CD4-positive, alpha-beta T cell treated with Interleukin-2 at 100 ng/mL for 4 hours (primary cell): ENCODE measurements around the gene OR6K6.
A peak's percentile ranks its signal among the peaks of the same experiment; 100 is the strongest.

ENCODE experiments used
- DNase-seq: peaks from one replicate; pipeline ENCODE4 v3.0.0-alpha.2; 2020; ENCODE audit warnings: low spot score

OR6K6 gene, protein sequence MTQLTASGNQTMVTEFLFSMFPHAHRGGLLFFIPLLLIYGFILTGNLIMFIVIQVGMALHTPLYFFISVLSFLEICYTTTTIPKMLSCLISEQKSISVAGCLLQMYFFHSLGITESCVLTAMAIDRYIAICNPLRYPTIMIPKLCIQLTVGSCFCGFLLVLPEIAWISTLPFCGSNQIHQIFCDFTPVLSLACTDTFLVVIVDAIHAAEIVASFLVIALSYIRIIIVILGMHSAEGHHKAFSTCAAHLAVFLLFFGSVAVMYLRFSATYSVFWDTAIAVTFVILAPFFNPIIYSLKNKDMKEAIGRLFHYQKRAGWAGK

GRCh38 chr1:158754420-158754819 lies at the start of gene OR6K6:
TSS of gene OR6K6 (plus strand) at chr1:158754720. CDS start at chr1:158754888, 168 bp downstream.
- DNase-seq: no peak

GRCh38 chr1:158706096-158706495 lies 48.4 kb upstream of the OR6K6 start:
- DNase-seq: no peak

DNA sequence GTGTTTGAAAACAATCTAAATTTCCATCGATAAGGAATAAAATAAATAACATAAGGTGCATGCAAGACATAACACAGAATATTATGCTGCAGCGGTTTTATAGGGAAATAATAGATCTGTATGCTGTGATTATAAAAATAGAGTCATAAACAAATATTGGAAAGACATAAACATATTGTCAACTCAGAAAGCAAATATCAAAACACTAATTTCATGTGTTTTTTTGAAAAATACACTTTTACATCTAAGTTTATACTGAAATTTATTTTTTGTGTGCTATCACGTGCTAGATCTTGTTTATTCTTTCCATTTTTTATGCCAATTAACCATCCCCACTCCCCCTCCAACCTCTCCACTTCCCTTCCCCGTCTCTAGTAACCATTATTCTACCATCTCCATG lies 43.4 kb upstream of the OR6K6 start:
- no peak for DNase-seq

- no peak for DNase-seq
Measured at GRCh38 chr1:158714754-158715153, 39.8 kb upstream of the OR6K6 start.

GRCh38 chr1:158716335-158716734 lies 38.2 kb upstream of the OR6K6 start:
- no peak for DNase-seq

DNA sequence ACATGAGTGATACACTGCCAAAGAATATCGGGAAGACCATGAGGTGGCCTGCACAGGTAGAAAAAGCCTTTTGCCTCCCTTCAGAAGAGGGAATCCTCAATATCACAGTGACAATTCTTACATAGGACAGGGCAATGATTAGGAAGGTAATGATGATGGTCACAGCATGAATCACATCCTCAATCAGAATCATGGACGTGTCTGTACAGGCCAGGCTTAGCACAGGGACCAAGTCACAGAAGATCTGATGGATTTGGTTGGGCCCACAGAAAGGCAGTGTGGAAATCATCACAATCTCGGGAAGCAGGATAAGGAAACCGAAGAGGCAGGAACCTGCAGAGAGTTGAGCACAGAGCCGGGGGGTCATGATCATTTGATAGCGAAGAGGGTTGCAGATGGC lies 37.2 kb upstream of the OR6K6 start:
- no peak for DNase-seq

DNA sequence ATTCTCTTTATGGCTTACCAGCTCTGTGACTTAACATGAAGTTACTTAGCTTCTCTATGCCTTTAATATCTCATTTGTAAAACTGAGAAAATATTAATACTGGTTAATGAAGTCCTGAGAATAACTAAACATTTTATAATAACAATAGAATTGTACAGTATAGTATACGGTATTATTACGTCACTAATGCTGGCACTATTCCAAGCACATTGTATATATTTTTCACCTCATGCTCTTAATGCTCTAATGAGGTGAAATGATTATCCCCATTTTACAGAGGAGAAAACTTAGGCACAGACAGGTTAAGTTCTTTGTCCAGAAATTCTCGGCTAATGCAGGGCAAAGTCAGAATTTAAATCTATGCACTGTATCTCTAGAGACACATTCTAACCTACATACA lies 34.9 kb upstream of the OR6K6 start:
- DNase-seq: no peak

DNA sequence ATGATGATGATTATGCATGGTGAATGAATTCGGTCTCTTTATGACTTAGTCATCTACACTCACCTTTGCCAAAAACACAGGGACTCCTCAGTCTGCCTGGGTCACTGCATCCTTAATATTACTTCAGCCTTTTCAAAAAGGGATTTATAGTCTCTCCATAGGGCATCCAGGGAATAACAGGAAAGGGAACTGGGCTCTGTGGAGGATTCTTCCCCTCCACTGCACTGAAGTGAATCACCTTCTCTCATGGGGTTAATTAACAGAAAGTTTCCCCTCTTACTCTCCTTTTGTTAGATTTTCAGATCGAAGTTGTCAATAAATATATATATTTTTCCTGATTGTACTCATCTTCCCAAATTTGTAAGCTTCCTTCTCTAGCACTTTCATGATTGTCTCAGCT lies 33.9 kb upstream of the OR6K6 start, which contains the start of gene OR6K3:
OR6K3 (minus strand) TSS at position 101 of the 400 bp plus-strand sequence. CDS start 2,605 bp downstream, outside the sequence.
- DNase-seq: no peak

- DNase-seq: no peak
Measured at GRCh38 chr1:158724442-158724841, 30.1 kb upstream of the OR6K6 start.

GRCh38 chr1:158728510-158729225 lies 25.9 kb upstream of the OR6K6 start:
- DNase-seq: no peak

DNA sequence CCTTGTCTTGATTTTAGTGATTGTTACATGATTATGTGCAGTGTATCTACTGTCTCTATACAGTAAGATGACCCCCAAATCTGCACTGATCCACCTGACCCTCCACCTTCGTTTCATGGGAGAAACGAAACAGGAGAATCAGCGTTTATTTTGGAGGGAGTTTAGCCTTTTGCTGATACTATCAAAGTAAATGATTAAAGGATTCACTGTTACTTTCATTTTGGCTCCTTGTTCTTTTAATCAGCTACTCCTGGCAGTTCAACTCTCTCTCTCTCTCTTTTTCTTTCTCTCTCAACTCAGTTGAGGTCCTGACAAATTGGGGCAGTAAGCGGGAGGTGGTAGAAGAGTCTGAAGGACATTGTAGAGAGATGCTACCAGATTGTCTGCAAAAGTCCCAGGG lies 24.1 kb upstream of the OR6K6 start:
- DNase-seq: no peak

GRCh38 chr1:158731707-158732106 lies 22.8 kb upstream of the OR6K6 start:
- DNase-seq: no peak

DNA sequence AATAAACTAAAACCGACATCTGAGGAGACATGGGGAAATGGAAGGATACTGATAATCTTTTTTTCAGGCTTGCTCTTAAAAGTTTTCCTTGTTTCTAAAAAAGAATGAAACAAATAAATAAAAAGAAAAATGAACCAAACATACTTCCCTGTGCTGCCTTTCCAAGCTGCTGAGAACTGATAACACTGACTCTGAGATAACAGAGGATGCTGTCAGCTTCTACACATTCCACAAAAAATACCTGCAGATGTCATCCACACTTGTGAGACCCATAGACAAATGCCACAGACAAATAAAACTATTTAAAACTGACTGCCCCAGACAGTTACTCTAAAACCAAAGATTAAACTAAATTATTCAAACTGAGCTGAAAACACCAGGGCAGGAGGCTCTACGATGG lies 22.0 kb upstream of the OR6K6 start:
- no peak for DNase-seq

GRCh38 chr1:158735848-158736247 lies 18.7 kb upstream of the OR6K6 start:
- DNase-seq: no peak

- DNase-seq: no peak
Measured at GRCh38 chr1:158752155-158752712, 2.3 kb upstream of the OR6K6 start.

- no peak for DNase-seq
Measured at GRCh38 chr1:158771950-158772866, 17.7 kb downstream of the OR6K6 start, which contains the start of gene OR6N1. TSS of gene OR6N1 (minus strand) at chr1:158772195. CDS start at chr1:158766682, 5,513 bp downstream.

DNA sequence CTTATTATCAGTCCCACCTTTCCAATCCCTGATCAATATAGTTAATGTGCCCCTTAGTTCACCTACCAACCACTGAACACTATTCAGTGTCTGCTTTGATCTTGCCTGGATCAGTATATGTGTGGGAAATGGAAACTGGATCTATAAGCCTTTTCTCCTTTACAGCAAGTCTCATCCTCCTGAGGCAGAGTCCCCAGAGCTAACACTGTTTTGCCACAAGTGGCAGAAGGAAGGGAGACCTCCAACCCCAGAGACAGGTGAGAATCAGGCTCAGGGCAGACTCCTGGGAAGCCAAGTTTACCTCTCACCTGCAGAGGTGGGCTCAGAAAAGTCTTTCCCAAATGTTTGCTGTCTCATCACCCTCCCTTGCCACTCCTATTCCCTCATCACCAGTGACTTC lies 26.6 kb downstream of the OR6K6 start, which contains the start of gene OR6N2:
OR6N2 (minus strand) TSS at position 101 of the 400 bp plus-strand sequence. CDS start 3,569 bp downstream, outside the sequence.
- no peak for DNase-seq

GRCh38 chr1:158793604-158794003 lies 39.1 kb downstream of the OR6K6 start:
- peak; percentile 40 for DNase-seq

- no peak for DNase-seq
Measured at GRCh38 chr1:158794247-158794646, 39.7 kb downstream of the OR6K6 start.

DNA sequence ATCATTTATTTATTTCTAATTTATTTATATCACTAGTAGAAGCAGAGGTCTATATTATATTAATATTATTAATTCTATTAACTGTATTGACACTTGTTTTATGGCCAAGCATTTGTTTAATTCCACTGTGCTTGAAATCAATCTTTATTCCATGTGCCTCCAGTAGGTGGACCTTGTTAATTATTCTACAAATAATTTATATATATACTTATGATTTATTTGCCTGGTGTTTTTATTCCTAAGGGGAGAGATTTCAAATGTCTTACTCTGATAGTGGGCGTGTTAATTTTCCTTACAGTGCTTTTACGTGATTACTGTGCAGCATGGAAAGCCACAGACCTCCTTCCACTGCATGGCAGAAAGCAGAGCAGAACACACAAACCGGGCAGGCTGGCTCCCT lies 44.0 kb downstream of the OR6K6 start:
- DNase-seq: no peak

DNA sequence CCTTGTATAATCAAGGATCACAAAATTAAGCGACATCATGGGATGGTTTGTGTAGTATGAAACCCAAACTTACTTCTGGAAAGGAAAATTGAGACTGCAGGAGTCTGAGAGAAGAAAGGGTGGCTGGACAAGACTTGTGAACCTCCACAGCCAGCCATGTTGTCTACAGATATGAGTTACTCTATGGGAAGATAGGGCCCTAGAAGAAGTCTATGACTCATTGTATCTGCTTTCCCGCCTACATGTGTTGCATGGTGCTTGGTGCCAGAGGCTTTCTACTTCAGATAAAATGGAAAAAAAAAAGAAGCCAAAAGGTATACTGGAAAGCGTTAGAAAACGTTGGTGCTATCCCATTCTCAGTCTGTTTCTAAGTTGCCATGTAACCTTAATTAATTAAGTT lies 45.2 kb downstream of the OR6K6 start:
- no peak for DNase-seq

- no peak for DNase-seq
Measured at GRCh38 chr1:158800526-158800925, 46.0 kb downstream of the OR6K6 start.
